ENCODE data around the gene EREG.

DNA sequence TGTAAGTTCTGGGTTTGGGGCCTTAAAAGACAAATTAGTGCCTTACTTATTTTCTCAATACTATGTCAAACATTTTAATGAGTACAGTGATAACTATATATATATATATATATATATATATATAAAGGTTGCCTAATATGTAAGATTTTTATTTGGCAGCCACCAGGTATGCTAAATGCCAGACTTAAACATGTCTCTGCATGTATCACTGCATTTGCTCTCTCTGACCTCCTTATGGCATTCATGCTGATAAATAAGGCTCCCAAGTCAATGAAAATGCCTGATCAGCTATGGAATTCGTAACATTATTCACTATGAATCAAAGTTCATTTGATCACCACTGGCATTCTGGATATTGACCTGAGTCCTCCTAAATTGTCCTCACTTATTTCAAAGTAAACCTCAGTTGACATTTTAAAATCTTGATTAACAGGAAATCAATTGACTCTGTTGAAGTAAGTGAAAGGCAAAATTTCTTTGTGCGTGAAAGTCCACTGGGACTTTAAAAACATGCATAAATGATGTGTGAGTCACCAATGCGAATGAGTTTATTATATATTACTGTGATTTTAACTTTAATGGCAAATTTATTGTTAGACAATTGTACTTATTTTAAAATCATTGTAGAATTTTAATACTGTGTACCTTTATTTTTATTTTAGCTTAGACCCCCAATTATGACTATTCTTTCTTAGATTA, 50.8 kb downstream of the EREG start:
- TF ChIP-seq, protein P1, sequence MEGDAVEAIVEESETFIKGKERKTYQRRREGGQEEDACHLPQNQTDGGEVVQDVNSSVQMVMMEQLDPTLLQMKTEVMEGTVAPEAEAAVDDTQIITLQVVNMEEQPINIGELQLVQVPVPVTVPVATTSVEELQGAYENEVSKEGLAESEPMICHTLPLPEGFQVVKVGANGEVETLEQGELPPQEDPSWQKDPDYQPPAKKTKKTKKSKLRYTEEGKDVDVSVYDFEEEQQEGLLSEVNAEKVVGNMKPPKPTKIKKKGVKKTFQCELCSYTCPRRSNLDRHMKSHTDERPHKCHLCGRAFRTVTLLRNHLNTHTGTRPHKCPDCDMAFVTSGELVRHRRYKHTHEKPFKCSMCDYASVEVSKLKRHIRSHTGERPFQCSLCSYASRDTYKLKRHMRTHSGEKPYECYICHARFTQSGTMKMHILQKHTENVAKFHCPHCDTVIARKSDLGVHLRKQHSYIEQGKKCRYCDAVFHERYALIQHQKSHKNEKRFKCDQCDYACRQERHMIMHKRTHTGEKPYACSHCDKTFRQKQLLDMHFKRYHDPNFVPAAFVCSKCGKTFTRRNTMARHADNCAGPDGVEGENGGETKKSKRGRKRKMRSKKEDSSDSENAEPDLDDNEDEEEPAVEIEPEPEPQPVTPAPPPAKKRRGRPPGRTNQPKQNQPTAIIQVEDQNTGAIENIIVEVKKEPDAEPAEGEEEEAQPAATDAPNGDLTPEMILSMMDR (IDR thresholded peaks at IDR 0.05; ENCODE audit: low read depth, low read length, missing input control): no peak
- no peak for TF ChIP-seq GABPA (IDR thresholded peaks at IDR 0.05 in 1 of 2, conservative IDR thresholded peaks at IDR 0.05 in 1 of 2)
- TF ChIP-seq SP1 (IDR thresholded peaks at IDR 0.05): no peak
